NCI-H345 (cell line): ENCODE results near the gene ARHGEF7.

Experiments used
- DNase-seq: peaks from one replicate; lab custom pipeline; 2025; lab: John Stamatoyannopoulos, UW

ARHGEF7 gene

DNA sequence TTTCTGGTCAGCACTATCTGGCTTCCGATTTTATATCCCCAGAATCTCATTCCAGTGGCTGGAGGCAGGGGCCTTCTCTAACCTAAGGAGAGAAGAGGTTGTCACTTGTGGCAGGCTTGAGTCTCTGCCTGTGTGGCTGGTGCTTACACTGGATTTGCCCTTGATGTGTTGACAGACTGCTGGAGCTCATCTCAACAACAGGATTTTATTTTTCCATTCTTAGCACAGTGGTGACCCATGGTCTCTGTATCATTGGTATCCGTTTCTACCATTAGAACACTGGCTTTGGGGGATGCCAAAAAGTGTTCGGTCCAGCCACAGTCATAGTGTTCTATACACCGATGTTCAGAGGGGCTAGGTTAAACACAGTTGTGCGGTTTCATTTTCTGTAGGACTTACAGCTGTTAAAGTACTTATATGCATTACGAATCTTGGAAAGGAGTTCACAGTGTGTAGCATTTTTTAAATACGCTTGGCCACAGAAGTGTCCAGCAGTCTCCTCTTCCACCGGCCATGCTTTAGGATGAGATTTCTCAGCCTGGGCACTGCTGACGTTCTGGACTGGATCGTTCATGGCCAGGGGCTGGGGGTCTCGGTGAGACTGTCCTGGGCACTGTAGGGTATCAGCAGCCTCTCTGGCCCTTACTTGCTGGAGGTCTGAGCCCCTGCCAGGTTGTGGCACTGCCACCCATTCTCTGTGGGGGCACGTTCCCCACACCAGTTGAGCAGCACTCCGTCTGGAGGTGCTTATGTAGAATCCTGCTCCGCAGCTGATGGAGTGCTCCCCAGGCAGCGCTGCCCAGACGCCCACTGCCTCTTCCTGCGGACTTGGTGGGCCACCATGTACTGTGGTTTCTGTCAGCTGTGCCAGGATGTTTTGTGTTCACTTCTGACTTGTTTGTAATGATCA, 163.9 kb downstream of the ARHGEF7 start:
- no peak for DNase-seq

DNA sequence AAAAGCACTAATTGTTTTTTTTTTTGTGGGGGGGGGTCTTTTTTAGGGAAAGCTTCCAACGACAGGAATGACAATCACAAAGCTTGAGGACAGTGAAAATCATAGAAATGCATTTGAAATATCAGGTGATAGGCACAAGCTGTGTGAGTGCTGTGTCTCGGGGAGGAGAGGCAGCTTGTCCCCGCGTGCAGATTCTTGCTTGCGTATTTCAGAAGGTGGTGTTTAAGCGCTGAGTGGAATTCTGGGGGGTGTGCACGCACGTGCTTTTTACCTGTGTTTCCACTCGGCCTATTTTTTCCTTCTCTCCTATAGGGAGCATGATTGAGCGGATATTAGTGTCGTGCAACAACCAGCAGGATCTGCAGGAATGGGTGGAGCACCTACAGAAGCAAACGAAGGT, 165.1 kb downstream of the ARHGEF7 start:
- no peak for DNase-seq

GRCh38 chr13:111280681-111281585, 165.8 kb downstream of the ARHGEF7 start:
- no peak for DNase-seq

DNA sequence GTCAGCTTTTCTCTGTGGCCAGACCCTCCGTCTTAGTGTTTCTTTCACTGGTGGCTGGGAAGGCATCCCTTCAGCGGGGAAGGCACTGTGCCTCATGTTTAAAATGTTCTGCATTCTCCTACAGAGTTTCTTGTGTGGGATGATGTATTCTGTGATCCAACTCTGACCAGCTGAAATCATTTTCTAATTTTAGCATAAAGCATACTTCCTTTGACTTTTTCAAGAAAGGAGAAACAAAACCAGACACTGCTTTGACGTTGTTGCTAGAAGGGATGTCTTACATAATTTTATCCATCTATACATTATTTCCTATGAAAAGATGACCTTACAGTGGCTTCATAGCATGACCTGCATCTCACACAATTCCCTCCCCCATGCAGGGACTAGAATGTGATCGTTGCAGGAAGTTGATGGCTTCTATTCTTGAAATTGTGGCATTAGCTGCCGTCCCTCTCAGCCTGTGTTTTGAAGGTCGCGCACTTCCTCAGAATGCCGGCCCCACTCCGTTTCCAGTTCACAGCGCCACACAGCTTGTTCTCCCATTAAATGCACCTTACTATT, 166.7 kb downstream of the ARHGEF7 start:
- DNase-seq = no peak

DNA sequence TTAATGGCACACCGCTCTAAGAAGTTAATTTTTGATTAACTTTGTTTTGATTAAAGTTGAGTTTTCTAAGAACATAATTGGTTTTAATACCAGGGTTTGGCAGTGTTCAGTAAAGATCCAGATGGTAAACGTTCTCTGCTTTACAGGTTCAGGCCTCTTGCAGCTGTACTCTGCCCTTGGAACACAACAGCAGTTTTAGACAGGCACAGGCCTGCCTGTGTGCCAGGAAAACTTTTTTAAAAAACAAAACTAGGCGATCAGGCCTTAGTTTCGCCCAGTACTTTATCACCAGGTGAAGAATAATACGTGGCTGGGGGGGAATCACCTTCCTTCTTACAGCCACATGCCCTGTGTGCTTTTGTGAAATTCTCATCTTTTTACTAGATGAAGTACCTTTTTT, 167.3 kb downstream of the ARHGEF7 start:
- no peak for DNase-seq

DNA sequence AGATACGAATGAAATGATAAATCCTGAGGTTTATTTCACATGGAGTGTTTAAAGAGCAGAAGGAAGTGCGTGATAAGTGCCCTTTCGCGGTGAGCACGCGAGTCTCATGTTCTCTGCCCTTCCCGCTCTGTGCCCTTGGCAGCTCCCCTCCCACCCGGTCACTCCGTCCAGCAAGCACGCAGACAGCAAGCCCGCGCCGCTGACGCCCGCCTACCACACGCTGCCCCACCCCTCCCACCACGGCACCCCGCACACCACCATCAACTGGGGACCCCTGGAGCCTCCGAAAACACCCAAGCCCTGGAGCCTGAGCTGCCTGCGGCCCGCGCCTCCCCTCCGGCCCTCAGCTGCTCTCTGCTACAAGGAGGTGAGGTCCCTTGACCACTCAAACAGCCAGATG, 167.9 kb downstream of the ARHGEF7 start:
- DNase-seq = no peak

GRCh38 chr13:111283457-111283856, 168.3 kb downstream of the ARHGEF7 start:
- DNase-seq = no peak

- no peak for DNase-seq
Observed at GRCh38 chr13:111283991-111284390, 168.9 kb downstream of the ARHGEF7 start.

DNA sequence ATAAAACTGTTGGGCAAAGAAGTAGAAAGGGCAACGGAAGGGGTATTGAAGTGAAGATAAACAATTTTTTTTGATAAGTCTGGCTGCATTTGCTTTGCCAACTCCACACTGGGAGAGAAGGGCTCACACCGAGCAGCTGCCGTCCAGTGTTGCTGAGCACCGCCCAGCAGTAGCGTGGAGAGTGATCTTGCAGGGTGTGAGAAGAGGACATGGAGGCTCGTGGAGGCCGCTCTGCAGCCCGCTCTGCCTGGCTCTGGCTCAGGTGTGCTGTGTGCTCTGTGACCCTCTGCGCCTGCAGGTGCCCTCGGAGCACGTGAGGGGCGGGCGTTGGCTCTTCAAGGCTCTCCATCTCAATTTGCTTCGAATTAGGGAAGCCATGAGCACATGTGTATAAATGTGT, 169.5 kb downstream of the ARHGEF7 start:
- DNase-seq = no peak

- no peak for DNase-seq
Observed at GRCh38 chr13:111286162-111286561, 171.1 kb downstream of the ARHGEF7 start.

DNA sequence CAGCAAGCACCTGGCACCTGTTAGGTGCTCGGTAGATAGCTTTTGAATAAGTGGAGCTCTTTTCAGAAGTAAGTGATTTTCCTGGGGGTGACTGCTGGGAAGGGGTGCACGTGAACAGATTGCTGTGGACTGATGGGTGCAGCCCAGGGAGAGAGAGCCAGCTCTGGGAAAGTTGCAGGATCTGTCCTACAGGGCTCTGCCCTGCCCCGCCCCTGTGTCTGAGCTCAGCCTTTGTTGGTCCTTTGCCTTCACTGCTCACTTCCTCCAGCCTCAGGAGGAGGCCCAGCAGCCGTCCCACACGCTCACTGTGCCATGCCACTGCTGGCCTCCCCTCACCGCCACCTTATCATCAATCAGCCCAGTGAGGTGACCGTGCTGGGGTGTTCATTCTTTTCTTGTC, 171.6 kb downstream of the ARHGEF7 start:
- no peak for DNase-seq

GRCh38 chr13:111287201-111287600, 172.1 kb downstream of the ARHGEF7 start:
- DNase-seq = no peak

DNA sequence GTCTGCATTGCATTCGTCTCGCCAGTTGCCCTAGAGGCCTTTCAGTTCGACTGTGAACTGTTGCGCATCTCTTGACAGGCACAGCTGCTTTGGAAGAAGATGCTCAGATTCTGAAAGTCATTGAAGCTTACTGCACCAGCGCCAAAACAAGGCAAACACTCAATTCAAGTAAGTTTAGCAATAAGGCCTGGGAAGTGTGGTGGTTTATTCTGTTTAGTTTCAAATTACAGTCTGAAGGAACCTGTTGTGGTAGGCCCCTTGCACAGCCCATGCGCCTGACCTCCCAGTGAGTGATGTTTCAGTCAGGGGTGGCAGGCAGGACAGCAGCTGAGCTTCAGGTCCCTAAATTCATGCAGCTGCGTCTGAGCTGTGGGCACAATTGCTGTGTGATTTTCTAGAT, 173.2 kb downstream of the ARHGEF7 start:
- DNase-seq = no peak

DNA sequence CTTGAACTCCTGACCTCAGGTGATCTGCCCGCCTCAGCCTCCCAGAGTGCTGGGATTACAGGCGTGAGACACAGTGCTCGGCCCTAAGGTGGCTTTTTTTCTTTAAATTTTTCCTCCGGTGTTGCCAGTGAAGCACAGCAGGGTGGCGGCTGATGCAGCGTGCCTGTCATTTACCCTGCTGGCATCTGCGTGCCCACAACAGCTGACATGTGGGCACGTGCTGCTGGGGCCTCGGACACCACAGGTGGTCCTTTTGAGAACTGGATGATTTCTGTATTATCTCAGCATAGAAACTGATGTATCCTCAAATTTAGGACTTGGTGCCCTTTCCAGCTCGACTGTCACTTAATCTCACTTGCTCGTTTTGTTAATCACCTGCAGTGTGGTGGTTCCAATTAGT, 174.1 kb downstream of the ARHGEF7 start:
- DNase-seq = peak; percentile 60

DNA sequence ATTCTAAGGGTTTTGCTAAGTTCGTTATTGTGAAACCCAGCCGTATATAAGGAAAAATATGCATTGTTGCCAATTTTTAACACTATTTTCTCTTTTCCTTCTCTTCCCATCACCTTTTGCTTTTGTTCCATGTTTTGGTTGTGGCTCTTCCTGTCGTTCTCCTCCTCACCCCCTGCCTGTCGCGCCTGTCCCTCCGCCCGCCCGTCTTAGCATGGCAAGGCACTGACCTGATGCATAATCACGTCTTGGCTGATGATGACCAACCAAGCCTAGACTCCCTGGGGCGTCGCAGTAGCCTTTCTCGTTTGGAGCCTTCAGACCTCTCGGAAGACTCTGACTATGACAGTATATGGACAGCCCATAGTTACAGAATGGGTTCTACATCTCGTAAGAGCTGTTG, 176.8 kb downstream of the ARHGEF7 start:
- no peak for DNase-seq

DNA sequence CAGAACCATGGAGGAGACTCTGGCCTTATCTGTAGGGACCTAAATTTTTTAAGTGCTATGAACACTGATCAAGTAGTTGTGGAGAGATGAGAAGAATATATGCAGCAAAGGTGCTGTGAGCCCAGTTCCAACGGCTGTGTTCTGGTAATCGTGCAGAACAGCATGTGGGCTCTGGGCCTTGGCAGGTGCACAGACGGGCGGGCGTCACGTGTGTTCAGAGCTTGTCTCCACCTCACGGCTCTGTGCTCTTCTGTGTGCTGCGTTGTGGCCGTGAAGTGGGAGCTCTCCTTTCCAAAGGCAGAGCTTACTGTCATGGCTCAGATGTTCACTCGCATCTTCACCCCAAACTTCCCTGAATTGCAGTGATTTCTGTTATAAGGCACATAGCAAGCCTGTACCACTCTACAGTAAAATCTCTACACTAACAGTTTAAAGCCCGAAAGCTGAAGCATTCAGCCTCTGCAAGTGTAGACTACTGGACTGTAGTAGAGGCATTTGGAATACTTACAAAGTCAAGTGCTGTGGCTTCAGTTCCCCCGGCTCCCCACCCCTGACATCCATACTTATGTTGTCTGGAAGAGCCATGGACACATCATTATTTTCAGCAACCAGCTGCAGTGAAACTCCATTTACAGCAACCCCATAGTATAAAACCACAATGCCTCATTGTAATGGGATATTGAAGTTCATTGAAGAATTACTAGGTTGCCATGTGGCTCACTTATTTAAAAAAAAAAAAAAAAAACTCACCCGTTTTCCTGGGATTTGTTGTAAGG, 177.8 kb downstream of the ARHGEF7 start:
- DNase-seq = no peak

DNA sequence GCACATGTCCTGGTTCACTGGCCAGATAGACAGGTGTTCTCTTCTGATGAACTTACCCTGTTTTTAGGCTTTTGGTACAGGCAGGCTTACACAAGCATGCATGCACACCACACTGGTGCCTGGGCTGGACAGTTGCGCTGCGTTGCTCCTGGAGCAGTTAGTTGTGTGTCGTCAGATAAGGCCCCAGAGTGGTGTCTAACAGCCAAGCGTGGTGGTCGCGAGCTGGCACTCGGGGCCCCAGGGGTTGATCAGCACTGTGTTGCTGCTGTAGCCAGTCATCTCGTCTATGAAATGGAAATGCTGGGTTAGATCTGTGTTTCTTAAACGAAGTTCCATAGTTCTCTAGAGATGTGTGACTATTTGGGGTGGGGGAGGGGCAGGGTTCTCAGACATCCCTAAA, 180.8 kb downstream of the ARHGEF7 start:
- DNase-seq = no peak

GRCh38 chr13:111296417-111296816, 181.3 kb downstream of the ARHGEF7 start:
- DNase-seq = no peak

GRCh38 chr13:111298214-111298975, 183.3 kb downstream of the ARHGEF7 start:
- no peak for DNase-seq

- peak; percentile 64 for DNase-seq
Observed at GRCh38 chr13:111302045-111302726, 187.1 kb downstream of the ARHGEF7 start.
